ENCODE data around the gene DISC1. TPM values are rescaled to one million over a fixed set of nuclear protein-coding genes. Genes with fewer than 3 reads are reported as not detected.
"Not testable (repeated sequence)": the region's sequence is repeated elsewhere in the genome, so short reads cannot be mapped to it uniquely, and the experiment has no call there.

The DISC1 gene
- total RNA-seq, 4 donors from 2014 or later, result 9.6 to 27.9 (median 13.0) TPM

DNA sequence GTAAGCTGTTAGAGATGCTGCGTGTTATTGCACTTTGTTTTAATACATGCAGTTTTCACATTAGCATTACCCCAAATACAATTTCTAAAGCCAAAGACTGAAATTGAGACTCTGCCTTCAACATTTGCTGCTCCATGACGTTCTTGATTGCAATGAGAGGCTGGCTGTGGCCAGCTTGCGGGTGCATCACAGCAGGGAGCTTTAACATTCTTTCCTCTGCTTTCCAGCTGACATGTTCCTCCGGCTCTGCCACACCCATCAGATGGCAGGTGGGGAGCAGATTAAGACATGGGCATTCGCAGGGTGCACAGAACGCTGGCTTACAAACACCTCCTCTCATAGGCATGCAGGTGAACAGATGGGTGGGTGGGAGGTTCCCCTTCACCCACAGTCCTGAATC lies 314.1 kb downstream of the DISC1 start:
- ATAC-seq (ENCODE audit: low FRiP score) (no peak), DNase-seq (ENCODE audit: low spot score) (no peak)
- TF ChIP-seq, protein P1, sequence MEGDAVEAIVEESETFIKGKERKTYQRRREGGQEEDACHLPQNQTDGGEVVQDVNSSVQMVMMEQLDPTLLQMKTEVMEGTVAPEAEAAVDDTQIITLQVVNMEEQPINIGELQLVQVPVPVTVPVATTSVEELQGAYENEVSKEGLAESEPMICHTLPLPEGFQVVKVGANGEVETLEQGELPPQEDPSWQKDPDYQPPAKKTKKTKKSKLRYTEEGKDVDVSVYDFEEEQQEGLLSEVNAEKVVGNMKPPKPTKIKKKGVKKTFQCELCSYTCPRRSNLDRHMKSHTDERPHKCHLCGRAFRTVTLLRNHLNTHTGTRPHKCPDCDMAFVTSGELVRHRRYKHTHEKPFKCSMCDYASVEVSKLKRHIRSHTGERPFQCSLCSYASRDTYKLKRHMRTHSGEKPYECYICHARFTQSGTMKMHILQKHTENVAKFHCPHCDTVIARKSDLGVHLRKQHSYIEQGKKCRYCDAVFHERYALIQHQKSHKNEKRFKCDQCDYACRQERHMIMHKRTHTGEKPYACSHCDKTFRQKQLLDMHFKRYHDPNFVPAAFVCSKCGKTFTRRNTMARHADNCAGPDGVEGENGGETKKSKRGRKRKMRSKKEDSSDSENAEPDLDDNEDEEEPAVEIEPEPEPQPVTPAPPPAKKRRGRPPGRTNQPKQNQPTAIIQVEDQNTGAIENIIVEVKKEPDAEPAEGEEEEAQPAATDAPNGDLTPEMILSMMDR (IDR thresholded peaks at IDR 0.05), result no peak

DNA sequence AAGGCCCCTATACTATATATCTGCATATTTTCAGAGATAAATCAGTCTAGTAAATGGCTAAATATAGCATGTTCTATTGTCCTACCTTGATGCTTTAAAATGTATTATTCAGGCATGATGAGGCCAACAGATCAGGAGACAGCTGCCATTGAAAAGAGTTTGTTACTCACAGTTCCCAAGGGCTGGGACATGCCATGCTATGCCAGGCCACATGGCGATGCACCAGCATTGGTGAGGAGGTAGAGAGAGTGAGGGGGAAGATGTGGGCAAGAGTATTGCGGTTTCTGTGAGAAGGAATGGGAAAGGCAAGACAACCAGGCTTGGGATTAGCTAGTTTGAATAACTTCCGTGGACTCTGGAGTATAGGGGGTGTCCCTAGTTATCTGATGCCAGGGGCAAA lies 316.5 kb downstream of the DISC1 start:
- no peak for ATAC-seq (ENCODE audit: low FRiP score)
- TF ChIP-seq, protein P1 (IDR thresholded peaks at IDR 0.05), result no peak
- no peak for DNase-seq (ENCODE audit: low spot score)

DNA sequence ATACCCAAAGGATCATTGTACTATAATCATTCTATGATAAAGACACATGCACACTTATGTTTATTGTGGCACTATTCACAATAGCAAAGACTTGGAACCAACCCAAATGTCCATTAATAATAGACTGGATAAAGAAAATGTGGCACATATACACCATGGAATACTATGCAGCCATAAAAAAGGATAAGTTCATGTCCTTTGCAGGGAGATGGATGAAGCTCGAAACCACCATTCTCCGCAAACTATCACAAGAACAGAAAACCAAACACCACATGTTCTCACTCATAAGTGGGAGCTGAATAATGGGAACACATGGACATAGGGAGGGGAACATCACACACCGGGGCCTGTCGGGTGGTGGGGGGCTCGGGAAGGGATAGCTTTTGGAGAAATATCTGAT lies 321.5 kb downstream of the DISC1 start:
- DNase-seq (ENCODE audit: low spot score); ATAC-seq (ENCODE audit: low FRiP score): not testable (repeated sequence)

DNA sequence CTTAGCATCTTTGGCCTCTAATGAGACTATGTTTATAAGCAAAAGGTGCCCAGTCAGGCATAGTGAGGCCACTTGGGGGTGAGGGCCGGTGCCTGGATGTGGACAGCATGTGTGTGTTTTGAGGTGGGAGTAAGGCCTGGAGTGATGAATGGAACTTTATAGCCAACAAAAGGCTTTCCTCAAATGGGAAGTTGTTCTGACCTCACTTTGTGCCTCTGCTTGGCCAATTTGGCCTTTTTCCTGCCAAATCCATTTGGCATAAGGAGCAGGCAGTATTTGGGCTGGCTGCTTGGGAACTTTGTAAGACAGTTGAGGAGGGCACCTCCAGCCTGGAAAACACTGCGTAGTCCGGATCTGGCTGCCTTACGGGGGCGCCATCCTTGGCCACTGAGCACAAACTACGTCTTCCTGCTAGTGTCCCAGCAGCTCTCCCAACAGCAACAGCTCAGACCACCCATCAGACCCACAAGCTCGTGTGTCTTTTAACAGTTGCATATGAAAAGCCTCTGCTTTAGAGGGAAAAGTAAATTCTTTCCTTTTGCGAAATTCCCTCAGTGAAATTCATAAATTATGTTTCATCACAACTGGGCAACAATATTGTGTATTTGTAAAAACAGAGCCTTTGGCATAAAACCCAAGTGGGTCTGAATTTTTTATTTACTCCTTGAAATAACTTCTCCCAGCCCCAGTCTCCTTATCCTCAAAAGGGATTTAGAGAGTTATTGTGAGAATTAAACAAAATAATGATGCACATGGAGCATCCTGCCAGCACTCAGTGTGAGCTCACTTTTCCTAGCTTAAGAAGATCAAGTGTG lies 322.9 kb downstream of the DISC1 start:
- ATAC-seq (ENCODE audit: low FRiP score) (peak; percentile 88), DNase-seq (ENCODE audit: low spot score) (no peak)
- TF ChIP-seq, protein P1 (IDR thresholded peaks at IDR 0.05), result no peak

DNA sequence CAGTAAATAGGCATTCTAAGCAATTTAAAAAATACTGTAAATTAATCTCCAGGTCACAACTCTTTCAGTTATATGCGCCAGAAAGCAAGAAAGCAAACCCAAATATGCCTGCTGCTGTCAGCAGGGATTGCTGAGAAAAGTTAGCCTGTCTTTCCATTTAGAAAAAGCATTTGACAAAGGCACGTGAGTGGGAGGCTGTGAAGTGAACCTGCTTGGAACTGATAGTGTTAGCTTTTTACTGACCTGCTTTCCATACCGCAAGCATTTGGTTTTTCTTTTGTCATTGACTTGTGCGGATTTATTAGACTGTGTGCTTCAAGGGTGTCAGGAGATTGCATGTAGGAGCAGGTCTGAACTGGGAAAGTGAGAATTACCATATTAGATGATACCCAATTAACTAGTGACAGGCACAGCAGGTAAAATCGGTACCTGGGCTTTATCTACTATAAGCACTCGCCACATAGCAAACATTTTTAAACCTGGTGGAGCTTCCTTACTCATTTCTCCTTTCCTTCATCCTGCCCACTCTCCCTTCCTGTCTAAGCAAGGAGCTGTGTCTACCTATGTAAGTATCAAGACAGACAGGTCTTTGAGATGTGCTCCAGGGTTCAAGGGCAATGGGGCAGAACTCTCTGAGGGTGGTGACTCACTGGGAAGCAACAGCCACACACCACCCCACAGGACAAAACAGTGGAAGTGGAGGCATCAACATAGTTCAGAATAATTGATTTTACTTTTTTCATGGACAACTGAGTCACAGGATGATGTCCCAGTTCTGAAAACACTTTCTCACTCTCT lies 323.9 kb downstream of the DISC1 start:
- no peak for ATAC-seq (ENCODE audit: low FRiP score)

DNA sequence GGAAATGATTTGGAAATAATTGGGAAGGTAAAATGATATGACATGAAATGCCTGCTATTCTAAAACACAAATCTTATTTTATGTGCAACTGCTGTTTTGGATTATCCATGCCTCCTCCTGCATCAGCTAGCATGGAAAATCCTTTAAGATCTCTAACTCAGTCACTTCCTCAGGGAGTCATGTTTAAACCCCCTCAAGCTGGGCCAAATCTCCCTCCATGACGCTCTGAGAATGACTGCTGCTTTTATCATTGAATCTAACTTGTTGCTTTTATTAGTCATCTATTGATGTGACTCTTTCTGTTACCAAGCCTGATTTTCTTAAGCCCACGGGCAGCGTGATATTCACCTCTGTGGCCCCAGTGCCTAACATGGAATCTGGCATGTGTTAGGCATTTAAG lies 324.8 kb downstream of the DISC1 start:
- ATAC-seq (ENCODE audit: low FRiP score), result no peak
- no peak for DNase-seq (ENCODE audit: low spot score)
- TF ChIP-seq, protein P1 (IDR thresholded peaks at IDR 0.05), result no peak

More for the DNA sequence above, 323.9 kb downstream of the DISC1 start:
- DNase-seq (ENCODE audit: low spot score), result no peak
- TF ChIP-seq, protein P1 (IDR thresholded peaks at IDR 0.05), result no peak

DNA sequence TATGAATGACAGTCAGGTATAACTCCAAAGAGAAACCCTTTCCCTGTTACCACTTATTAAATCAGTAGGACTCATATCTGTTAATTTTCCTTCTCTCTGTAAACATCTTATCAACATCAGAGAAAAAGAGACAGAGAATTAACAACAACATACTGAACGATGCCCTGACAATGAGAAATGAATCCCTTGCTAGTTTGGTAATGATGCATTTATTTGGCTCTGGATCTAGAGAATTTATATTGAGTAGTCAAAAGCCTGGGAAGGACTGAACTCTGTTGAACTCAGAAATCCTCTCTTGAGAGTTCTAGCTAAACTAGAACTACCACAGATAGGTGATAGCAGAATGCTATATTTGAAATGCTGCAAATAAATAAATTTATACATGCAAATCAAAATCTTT lies 325.6 kb downstream of the DISC1 start:
- TF ChIP-seq, protein P1 (IDR thresholded peaks at IDR 0.05), result no peak
- ATAC-seq (ENCODE audit: low FRiP score) (no peak), DNase-seq (ENCODE audit: low spot score) (no peak)

Data from omental fat pad (tissue), 4 donors.